ENCODE measurements around the gene TMEM242.

DNA sequence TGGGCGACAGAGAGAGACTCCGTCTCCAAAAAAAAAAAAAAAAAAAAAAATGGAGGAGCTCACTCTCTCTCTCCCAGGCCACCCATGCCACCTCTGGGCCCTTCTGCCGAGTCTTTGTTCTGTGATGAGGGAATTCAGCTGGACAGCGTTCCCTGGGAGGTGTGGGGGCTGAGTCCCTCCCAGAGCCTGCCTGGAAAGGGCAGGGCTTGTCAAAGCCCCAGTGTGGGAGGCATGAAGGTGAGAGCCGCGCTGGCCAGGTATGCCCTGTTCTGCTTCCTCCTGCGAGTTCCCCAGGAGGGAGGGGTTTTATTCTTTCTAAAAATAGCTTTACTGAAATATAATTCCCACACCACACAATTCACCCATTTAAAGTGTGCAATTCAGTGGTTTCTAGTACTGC lies 69.6 kb downstream of the TMEM242 start:
- TF ChIP-seq, protein P1, sequence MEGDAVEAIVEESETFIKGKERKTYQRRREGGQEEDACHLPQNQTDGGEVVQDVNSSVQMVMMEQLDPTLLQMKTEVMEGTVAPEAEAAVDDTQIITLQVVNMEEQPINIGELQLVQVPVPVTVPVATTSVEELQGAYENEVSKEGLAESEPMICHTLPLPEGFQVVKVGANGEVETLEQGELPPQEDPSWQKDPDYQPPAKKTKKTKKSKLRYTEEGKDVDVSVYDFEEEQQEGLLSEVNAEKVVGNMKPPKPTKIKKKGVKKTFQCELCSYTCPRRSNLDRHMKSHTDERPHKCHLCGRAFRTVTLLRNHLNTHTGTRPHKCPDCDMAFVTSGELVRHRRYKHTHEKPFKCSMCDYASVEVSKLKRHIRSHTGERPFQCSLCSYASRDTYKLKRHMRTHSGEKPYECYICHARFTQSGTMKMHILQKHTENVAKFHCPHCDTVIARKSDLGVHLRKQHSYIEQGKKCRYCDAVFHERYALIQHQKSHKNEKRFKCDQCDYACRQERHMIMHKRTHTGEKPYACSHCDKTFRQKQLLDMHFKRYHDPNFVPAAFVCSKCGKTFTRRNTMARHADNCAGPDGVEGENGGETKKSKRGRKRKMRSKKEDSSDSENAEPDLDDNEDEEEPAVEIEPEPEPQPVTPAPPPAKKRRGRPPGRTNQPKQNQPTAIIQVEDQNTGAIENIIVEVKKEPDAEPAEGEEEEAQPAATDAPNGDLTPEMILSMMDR (IDR thresholded peaks at IDR 0.05): no peak
- TF ChIP-seq POLR2AphosphoS5 (IDR thresholded peaks at IDR 0.05) (no peak), POLR2A (IDR thresholded peaks at IDR 0.05) (no peak)
